HepG2 (cell line): Measurements from ENCODE around the gene CTIF. TPM values are rescaled to one million over a fixed set of nuclear protein-coding genes. Genes with fewer than 3 reads are reported as not detected.

Source experiments
- ZFX ChIP-seq: sonication (generic); formaldehyde crosslinking; IDR thresholded peaks from 2 replicates; pipeline ENCODE4 v1.4.0; 2020; ENCODE audit warnings: mild to moderate bottlenecking, low read depth, missing genetic modification reagents, moderate library complexity
- ZNF335 ChIP-seq: sonication (generic); formaldehyde crosslinking; IDR thresholded peaks from 2 replicates; pipeline ENCODE4 v1.4.0; 2020; ENCODE audit warnings: missing genetic modification reagents
- ZNF484 ChIP-seq: sonication (generic); formaldehyde crosslinking; IDR thresholded peaks from 2 replicates; pipeline ENCODE4 v1.5.1; 2020; ENCODE audit warnings: mild to moderate bottlenecking, low read depth, missing genetic modification reagents, borderline replicate concordance
- polyA plus RNA-seq, 8 experiments: library from polyadenylated mRNA; depleted of rRNA in 3 of 8; stranded (reverse) in 7 of 8; unstranded in 1 of 8; fragments of >200 nt; fragmentation: Illumina TruSeq in 4 of 8; extraction: Trizol in 4 of 8; gene quantifications; 2 replicates each; pipeline versions ENCODE4 v1.2.1 to v1.2.3, GENCODE V29; 2011 to 2016; ENCODE audit warnings: low read depth in 4 of 8, missing spikeins in 1 of 8, mixed read lengths in 1 of 8; ENCODE audit not compliant: insufficient read depth in 1 of 8
- total RNA-seq, 5 experiments: library from RNA; depleted of rRNA; stranded (reverse); fragments of >200 nt; fragmentation: Illumina TruSeq; extraction: Trizol; gene quantifications; 2 replicates each; pipeline ENCODE4 v1.2.3, GENCODE V29; 2016; ENCODE audit warnings: low read depth in 1 of 5
- TF ChIP-seq, protein P1 (sequence below): sonication (generic); formaldehyde crosslinking; IDR thresholded peaks from 2 replicates; pipeline ENCODE4 v1.4.0; 2020; ENCODE audit warnings: mild to moderate bottlenecking, missing genetic modification reagents
- TF ChIP-seq, protein P2 (sequence below): sonication (generic); formaldehyde crosslinking; IDR thresholded peaks from 2 replicates; pipeline ENCODE4 v1.4.0; 2020; ENCODE audit warnings: missing genetic modification reagents

CTIF gene
- total and polyA plus RNA-seq, 2 of the 13 experiments (the other 11 are each of a cell fraction or from before 2014, with no cell fraction given) = 18.2 to 28.0 TPM

DNA sequence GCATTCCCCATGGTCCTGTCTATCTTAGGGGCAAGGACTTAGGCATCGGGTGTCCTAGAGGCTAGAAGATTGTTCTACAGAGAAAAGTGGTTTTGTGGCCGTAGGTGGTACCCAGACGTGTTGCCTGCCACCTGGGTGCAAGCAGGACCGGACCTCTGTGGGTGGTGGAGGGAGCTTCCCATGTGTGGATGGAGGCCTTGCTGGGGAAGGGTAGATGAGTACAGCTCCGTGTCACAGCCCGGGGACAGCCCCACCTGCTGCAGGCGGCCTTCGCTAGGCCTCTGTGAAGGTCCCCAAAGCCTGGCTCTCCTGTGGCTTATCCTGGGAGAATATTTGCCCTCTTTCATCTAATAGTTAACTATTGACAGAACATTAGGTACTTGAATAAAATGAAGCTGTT lies 25.3 kb downstream of the CTIF start (continued):
- TF ChIP-seq, protein P1, sequence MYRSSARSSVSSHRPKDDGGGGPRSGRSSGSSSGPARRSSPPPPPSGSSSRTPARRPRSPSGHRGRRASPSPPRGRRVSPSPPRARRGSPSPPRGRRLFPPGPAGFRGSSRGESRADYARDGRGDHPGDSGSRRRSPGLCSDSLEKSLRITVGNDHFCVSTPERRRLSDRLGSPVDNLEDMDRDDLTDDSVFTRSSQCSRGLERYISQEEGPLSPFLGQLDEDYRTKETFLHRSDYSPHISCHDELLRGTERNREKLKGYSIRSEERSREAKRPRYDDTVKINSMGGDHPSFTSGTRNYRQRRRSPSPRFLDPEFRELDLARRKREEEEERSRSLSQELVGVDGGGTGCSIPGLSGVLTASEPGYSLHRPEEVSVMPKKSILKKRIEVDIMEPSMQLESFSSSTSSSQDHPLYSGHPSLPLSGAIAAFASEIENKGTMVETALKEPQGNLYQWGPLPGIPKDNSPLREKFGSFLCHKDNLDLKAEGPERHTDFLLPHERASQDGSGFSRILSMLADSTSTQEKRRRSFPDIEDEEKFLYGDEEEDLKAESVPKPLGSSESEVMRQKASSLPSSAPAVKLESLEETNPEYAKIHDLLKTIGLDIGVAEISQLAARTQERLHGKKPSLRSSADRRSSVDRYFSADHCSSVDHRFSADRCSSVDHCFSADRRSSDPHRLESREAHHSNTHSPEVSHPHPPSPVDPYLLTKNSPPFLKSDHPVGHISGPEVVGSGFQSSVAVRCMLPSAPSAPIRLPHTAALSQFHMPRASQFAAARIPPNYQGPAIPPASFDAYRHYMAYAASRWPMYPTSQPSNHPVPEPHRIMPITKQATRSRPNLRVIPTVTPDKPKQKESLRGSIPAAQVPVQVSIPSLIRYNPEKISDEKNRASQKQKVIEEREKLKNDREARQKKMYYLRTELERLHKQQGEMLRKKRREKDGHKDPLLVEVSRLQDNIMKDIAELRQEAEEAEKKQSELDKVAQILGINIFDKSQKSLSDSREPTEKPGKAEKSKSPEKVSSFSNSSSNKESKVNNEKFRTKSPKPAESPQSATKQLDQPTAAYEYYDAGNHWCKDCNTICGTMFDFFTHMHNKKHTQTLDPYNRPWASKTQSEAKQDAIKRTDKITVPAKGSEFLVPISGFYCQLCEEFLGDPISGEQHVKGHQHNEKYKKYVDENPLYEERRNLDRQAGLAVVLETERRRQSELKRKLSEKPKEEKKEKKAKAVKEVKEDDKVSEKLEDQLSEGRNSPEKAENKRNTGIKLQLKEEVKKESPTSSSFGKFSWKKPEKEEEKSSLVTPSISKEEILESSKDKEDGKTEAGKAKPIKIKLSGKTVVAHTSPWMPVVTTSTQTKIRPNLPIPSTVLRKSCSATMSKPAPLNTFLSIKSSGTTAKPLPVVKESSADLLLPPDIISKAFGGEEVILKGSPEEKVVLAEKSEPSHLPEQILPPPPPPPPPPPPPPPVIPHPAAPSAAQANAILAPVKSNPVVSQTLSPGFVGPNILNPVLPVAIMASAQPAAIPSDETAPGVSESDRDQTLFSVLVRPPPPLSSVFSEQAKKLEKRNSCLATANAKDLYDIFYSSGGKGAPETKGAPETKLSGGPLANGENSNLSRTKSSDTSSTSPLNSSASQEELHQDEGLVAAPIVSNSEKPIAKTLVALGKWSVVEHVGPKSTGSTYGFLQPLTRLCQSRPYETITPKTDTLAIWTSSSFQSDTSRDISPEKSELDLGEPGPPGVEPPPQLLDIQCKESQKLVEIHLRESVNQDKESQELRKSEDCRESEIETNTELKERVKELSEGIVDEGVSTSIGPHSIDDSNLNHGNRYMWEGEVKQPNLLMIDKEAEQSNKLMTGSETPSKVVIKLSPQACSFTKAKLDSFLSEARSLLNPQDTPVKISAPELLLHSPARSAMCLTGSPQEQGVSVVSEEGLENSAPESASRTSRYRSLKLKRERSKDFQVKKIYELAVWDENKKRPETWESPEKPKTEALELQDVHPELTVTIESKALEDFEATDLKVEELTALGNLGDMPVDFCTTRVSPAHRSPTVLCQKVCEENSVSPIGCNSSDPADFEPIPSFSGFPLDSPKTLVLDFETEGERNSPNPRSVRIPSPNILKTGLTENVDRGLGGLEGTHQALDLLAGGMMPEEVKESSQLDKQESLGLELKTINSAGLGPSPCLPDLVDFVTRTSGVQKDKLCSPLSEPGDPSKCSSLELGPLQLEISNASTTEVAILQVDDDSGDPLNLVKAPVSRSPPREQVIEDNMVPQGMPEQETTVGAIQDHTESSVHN = no peak
- TF ChIP-seq ZFX = peak; percentile 56
- no peak for TF ChIP-seq ZNF484
- TF ChIP-seq ZNF335 (CRISPR knock-in tag) = no peak
- TF ChIP-seq, protein P2, sequence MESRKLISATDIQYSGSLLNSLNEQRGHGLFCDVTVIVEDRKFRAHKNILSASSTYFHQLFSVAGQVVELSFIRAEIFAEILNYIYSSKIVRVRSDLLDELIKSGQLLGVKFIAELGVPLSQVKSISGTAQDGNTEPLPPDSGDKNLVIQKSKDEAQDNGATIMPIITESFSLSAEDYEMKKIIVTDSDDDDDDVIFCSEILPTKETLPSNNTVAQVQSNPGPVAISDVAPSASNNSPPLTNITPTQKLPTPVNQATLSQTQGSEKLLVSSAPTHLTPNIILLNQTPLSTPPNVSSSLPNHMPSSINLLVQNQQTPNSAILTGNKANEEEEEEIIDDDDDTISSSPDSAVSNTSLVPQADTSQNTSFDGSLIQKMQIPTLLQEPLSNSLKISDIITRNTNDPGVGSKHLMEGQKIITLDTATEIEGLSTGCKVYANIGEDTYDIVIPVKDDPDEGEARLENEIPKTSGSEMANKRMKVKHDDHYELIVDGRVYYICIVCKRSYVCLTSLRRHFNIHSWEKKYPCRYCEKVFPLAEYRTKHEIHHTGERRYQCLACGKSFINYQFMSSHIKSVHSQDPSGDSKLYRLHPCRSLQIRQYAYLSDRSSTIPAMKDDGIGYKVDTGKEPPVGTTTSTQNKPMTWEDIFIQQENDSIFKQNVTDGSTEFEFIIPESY (CRISPR knock-in tag) = peak; percentile 96
